Stimulated activated CD4-positive, alpha-beta T cell treated with anti-CD3 and anti-CD28 coated beads, Interleukin-2, amount 100 ng/mL, for 48 hours (primary cell): ENCODE results near the gene ZBED4.

Experiments used
- DNase-seq, 2 donors: peaks; one replicate each; pipeline ENCODE4 v3.0.0-alpha.2; 2020

ZBED4 gene

DNA sequence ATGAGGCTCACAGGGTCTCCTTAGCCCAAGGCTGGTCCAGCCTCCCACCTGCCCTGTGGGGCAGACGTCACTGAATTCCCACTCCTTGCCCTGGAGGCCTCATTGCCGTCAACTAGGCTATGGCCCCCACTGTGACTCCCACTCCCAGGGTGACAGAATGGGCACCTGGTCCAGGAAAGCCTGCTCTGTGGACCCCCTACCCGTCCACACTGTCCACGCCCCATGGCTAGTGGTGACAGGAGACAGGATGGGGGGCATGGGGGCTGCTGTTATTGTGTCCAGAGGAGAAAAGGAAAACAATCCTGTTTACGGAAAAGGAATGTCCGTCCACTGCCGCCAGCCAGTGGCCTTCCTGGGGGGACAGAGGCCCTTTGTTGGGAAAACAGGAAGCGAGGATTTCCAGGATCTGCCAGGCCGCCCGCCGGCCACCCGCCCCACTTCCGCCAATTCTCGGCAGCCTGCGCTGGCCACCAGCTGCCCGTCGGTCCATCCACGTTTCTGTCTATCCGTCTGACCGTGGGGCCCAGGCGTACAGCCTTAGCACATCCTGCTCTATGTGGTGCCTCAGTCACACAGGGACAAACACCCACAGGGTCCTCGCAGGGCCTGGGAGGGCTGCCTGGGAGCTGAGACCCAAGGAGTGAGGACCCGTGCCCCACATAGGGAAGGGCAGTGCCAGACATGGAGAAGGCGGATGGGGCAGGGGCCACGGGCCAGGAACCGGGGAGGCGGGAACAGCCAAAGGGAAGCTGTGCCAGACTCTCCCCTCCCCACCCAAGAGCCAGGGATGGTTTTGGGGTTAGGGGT lies 84.3 kb downstream of the ZBED4 start:
- no peak for DNase-seq

DNA sequence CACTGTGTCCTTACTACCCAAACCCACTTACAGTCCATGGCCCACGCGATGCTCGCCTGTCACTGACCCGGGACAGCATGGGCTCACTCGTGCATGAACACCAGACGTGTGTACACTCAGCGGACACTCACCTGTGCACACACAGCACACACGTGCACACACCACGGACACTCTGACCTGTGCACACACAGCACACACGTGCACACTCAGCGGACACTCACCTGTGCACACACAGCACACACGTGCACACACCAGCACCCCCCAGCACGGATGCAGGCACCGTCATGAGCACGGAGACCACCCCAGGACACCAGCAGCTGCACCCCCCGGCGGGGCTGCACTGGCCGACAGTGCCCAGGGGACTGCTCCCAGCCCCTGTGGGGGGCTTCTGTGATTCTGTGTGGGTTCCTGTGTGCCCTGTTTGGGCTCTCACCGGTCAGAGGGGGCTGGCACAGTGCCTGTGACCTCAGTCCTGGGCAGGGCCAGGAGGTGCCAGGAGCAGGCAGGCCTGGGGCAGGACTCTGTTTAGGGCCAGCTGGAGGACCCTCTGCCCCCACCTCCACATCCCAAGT lies 85.0 kb downstream of the ZBED4 start:
- DNase-seq, result no peak
